Measurements from ENCODE around the gene MRPS18A.

Gene MRPS18A

DNA sequence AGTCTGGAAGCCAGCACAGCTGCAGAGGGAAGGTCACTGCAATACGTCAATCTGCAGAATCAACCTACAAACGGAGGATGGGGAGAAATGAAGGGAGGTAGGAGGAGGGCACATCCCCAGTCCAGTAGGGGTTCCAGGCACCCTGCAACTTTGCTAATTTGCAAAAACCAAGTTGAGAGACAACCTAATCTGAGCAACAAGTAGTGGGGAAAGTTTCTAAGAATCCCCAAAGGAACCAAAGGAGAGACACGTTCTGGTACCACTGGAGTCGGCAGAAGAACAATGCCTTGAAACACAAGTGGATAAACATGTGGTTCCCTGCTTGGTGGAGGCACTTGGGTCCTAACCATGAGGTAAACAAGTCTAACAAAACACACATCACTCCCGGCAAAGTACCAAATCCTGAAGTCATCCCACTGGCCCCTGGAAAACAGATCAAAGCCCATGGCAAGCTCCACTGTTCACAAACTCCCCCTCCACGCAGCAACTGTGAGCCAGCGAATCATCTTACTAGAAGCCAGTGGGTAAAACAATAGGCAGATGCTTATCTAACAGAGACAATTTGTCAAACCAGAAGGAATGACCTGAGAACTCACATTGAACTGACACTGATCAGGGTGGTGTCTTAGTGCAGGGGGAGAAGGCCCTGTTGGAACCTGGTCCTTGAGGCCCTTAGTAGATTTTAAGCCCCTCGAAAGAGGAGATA is 4.7 kb downstream of the MRPS18A start:
- TF ChIP-seq, protein P1, sequence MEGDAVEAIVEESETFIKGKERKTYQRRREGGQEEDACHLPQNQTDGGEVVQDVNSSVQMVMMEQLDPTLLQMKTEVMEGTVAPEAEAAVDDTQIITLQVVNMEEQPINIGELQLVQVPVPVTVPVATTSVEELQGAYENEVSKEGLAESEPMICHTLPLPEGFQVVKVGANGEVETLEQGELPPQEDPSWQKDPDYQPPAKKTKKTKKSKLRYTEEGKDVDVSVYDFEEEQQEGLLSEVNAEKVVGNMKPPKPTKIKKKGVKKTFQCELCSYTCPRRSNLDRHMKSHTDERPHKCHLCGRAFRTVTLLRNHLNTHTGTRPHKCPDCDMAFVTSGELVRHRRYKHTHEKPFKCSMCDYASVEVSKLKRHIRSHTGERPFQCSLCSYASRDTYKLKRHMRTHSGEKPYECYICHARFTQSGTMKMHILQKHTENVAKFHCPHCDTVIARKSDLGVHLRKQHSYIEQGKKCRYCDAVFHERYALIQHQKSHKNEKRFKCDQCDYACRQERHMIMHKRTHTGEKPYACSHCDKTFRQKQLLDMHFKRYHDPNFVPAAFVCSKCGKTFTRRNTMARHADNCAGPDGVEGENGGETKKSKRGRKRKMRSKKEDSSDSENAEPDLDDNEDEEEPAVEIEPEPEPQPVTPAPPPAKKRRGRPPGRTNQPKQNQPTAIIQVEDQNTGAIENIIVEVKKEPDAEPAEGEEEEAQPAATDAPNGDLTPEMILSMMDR (IDR thresholded peaks at IDR 0.05; ENCODE audit: low read depth, low read length) = no peak
- H3K4me3 ChIP-seq (ENCODE audit: low read depth, low read length) = no peak overlapping the region

DNA sequence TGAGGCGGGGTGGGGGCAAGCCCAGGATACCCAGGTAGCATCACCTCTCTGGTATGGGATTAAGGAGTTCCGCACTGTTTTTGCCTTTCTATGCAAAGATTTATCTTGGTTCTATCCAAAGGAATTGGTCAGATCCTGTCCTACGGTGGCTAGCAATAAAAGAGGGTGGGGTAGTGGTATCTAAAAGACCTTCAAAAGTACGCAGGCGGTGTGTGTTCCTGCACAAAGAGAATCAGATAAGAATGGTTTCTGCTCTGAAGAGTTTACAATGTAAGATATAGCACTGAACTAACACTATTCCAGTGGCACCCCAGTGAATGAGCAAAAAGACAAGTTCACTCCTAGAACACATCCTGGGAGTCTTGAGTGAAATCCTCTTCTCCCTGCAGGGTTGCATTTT is 6.3 kb downstream of the MRPS18A start:
- TF ChIP-seq, protein P1 (IDR thresholded peaks at IDR 0.05; ENCODE audit: low read depth, low read length) = no peak
- no peak overlapping the region for H3K4me3 ChIP-seq (ENCODE audit: low read depth, low read length)

DNA sequence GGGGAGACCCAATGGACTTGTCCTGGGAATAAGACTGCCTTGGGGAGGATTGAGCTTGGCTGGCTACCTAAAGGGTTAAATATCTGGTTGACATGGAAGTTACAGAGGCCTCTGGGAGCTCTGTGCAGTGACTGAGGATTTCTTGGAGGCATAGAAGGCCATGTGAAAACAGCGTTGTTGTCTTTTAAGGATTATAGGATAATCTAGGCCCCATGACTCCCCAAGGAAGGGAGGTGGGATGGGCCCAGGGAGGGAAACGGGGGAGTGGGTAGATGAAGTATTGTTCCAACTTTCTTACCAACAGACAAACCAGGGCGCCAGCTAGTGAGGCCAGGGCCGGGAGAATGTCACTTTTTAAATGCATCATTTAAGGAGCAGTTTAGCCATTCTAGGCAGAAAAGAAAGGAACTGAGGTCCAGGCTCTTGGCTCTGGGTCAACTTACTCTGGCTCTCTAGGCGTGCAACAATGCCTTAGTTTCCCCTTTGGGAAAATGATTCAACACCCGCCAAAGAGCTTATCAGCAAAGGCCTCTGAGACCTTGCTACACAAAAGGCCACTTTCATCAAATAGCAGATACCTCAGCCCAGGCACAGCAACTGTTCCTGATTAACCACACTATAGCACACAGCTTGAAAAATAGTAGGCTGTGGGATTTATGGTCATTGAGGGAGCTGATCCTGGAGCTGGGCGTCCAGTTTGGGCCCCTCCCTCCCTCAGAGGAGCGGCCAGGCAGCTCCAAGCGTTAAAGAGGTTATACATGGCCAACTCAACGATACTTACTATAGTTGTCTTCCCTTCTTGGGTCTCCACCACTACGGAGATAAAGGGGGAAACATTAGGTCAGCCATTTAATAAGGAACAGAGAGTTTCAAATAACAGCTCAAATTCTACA is 7.0 kb downstream of the MRPS18A start:
- H3K4me3 ChIP-seq (ENCODE audit: low read depth, low read length) = no peak overlapping the region
- TF ChIP-seq, protein P1 (IDR thresholded peaks at IDR 0.05; ENCODE audit: low read depth, low read length) = no peak

DNA sequence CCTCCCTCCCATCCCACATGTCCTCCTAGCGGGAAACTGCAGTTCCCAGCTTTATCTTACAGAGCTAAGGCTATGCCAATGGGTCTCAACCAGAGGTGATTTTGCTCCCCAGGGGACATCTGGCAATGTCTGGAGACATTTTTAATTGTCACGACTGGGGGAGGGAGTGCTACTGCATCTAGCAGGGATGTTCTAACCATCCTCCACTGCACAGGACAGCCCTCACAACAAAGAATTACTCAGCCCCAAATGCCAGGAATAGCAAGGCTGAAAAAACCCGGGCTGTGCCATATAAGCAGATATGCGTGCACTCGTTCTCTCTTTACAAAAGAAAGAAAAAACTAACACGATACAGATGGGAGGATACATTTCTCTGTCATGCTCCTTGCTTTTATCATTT is 8.5 kb downstream of the MRPS18A start:
- no peak overlapping the region for H3K4me3 ChIP-seq (ENCODE audit: low read depth, low read length)
- TF ChIP-seq, protein P1 (IDR thresholded peaks at IDR 0.05; ENCODE audit: low read depth, low read length) = no peak

DNA sequence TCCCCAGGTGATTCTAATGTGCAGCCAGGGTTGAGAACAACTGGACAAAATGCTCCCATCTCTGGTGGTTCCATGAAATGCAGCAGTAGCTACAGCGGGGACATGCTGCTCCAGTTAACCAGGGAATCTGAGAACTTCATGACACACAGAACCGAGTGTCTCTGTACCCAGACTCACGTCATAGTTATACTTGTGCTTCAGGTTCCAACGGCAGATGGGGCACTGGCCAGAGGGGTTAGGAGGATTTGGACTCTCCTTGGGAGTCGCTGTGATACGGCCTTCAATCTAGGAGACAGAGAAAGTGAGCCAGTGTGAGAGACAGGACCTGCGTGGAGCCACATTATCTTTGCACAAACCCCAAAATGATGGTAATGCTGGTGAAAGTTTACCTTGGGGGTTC is 9.2 kb downstream of the MRPS18A start:
- TF ChIP-seq, protein P1 (IDR thresholded peaks at IDR 0.05; ENCODE audit: low read depth, low read length) = no peak
- no peak overlapping the region for H3K4me3 ChIP-seq (ENCODE audit: low read depth, low read length)

DNA sequence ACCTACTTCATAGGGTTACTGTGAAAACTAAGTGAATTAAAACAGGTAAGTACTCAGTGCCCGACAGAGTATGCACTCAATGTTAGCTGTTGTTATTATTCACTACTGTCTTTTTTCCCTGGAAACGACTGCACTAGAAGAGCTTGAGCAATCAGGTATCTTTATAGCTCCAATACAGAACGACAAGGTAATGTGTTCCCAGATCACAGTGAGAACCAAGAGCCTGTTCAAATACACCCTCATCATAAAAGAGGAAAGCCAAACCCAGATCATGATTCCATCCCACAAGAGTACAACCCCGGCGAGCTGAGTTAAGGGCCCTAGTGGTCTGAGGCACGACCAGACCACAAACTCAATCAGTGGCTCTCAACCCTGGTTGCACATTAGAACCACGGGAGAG is 9.8 kb downstream of the MRPS18A start:
- H3K4me3 ChIP-seq (ENCODE audit: low read depth, low read length) = no peak overlapping the region

More for the DNA sequence above, 9.8 kb downstream of the MRPS18A start:
- TF ChIP-seq, protein P1 (IDR thresholded peaks at IDR 0.05; ENCODE audit: low read depth, low read length) = no peak

All from WI38 (cell line).